NCI-H2196 treated with DMSO at 0.1 percent for 48 hours (cell line): ENCODE data around the gene CD37.
"Not testable (repeated sequence)": the region's sequence is repeated elsewhere in the genome, so short reads cannot be mapped to it uniquely, and the experiment has no call there.

ENCODE experiments used
- DNase-seq: peaks from one replicate; lab custom pipeline; 2025; ENCODE audit not compliant: unreplicated experiment; lab: John Stamatoyannopoulos, UW

The CD37 gene

DNA sequence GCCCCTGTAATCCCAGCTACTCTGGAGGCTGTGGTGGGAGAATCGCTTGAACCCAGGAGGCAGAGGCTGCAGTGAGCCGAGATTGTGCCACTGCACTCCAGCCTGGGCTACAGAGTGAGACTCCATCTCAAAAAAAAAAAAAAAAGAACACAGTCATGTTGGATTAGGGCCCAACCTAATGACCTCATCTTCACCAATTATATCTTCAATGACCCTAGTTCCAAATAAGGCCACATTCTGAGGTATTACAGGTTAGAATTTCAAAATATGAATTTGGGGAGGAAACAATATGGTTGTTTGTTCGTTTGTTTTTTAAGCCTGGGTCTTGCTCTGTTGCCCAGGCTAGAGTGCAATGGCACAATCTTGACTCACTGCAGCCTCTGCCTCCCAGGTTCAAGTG, 38.0 kb downstream of the CD37 start:
- DNase-seq, result not testable (repeated sequence)

DNA sequence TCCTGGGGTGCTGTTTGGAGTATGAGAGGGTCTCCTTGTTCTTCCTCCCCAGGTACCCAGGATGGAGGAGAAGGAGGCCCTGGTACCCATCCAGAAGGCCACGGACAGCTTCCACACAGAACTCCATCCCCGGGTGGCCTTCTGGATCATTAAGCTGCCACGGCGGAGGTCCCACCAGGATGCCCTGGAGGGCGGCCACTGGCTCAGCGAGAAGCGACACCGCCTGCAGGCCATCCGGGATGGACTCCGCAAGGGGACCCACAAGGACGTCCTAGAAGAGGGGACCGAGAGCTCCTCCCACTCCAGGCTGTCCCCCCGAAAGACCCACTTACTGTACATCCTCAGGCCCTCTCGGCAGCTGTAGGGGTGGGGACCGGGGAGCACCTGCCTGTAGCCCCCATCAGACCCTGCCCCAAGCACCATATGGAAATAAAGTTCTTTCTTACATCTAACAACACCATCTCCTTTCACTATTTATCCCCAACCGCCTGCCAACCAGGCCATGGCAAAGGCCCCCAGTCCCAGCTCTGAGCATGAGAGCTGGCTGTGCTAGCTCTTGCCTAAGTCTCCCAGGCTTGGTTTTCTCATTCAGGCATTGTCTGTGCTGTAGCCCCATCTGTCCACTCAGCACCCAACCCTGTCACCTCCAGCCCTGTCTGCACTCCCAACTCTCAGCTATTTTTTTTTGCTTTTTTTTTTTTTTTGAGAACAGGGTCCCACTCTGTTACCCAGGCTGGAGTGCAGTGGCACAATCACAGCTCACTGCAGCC, 39.6 kb downstream of the CD37 start:
- DNase-seq, result no peak

DNA sequence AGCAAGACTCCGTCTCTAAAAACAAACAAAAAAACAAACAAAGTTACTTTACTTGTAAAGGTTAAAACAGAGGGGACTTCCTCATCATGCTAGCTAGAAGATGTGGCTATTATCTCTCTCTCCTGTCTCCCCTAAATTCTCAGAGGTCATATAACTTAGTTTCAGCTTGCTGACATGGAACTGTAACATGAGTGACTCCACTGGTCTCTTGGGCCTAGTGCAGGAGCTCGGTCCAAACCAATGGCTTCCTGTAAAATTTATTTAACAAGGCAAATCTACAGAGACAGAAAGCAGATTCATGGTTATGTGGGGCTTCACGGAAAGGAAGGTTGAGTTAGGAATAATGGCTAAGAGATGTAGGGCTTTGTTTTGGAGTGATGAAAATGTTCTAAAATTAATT, 43.3 kb downstream of the CD37 start:
- DNase-seq, result no peak

DNA sequence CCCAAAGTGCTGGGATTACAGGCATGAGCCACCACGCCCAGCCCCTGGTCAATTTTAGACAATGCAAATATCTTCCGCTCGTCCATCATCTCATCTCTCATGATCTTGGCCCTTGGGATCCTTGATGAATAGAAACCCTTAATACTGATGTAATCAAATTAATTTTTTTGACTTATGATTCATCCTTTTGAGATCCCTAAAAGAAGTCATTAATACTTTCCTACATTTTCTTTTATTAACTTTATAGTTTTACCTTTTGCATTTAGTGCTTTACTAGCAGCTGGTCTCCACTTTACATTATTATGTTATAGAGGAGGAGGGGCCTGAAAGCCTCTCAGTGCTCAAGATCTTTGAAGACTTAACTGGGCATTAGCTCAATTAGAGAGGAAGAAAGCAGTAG, 45.2 kb downstream of the CD37 start:
- DNase-seq, result no peak

DNA sequence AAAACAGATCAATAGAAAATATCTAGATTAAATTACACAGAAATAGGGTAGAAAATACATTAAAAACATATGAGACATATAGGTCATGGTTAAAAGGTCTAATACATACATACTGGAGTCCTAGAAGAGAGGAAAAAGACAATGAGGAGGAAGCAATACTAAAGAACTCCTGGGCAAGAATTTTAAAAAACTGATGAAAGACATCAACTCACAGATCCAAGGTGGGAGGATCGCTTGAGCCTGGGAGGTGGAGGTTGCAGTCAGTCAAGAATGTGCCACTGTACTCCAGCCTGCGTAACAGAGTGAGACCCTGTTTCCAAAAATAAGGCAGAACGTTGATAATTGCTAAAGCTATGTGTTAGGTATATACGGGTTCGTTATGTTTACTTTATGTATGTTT, 47.4 kb downstream of the CD37 start:
- DNase-seq, result no peak

DNA sequence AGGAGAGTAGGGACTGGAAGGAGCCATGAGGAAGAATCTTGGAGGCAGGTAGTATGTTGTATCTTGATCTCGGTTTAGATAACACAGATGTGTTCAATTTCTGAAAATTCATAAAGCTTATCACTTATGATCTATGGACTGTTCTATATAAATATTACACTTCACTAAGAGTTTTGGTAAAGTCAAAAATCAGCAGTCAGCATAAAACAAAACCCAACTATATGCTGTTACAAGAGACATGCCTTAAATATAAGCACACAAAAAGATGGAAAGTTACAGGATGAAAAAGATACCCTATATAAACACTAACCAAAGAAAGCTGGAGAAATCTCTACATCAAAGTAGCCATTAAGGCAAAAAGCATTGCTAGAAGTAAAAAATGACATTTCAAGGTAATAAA, 48.4 kb downstream of the CD37 start:
- DNase-seq, result no peak

DNA sequence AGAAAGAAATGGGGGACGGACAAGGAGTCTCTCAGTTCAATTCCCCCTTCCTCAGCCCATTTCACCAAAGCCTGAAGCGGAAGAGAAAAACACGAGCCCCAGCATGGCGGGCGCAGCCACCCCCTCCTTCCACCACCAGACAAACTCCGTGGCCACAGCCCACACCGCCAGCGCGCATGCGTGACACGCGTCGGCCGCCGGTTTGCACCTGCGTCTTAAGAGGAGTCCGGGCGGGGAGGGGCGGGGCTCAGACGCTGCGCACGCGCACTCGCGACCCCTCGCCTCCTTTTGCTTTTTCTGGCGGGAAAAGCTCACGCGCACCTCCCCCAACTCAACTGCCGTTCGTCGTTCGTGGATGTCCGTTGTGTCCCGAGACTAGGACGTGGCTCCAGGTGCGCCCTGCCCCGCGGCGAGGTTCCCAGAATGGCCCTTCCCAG, 52.7 kb downstream of the CD37 start, which contains the start of gene KASH5:
KASH5 (plus strand) TSS at position 314 of the 437 bp plus-strand sequence. CDS start 2,635 bp downstream, outside the sequence.
- DNase-seq, result no peak

DNA sequence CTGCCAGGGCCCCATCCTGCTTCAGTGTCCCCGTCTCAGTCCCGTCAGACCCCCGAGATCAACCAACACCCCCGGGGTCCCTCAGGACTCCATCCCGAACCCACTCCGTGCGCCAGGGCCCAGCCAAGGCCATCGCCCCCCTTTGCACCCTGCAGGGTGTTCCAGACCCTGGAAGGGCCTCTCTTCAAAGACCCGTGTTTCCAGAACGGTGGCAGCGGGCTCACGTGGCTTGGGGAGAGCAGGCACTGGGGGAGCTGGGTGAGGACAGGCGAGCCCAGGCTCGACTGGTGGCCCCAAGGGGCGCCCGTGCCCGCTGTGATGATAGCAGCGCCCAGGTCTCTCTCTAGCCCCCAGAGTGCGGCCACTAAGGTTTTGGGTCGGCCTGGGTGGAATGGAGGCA, 54.2 kb downstream of the CD37 start:
- DNase-seq, result no peak
